Posterior cingulate gyrus (tissue), 11 donors: Measurements from ENCODE around the gene GZMB.
"Not testable (repeated sequence)": the region's sequence is repeated elsewhere in the genome, so short reads cannot be mapped to it uniquely, and the experiment has no call there.

Experiments used
- DNase-seq, 10 donors: peaks; one replicate each; pipeline versions ENCODE4 v3.0.0 to v3.0.0-alpha.2; 2020 to 2021; ENCODE audit warnings: mixed read lengths in 3 of 10
- intact Hi-C: fragments of 100-400 bp; cut with DNase I; formaldehyde crosslinking; loops from one replicate; pipeline ENCODE4 v1.15.1; 2023

The GZMB gene

GRCh38 chr14:24632336-24632735 lies 1.7 kb downstream of the GZMB start:
- no peak for DNase-seq
- intact Hi-C loops, result no loop called here

- peak in 1 of 10 donors; percentile 60 for DNase-seq
- intact Hi-C loops, result no loop called here
Measured at GRCh38 chr14:24631749-24632335, 2.1 kb downstream of the GZMB start.

GRCh38 chr14:24630872-24631477 lies 3.0 kb downstream of the GZMB start:
- intact Hi-C loops, result no loop called here
- peak in 1 of 10 donors; percentile 67 for DNase-seq

GRCh38 chr14:24630087-24630871 lies 3.7 kb downstream of the GZMB start:
- intact Hi-C loops, result no loop called here
- DNase-seq, result peak in 1 of 10 donors; percentile 55

- intact Hi-C loops, result no loop called here
- no peak for DNase-seq
Measured at GRCh38 chr14:24629521-24629920, 4.5 kb downstream of the GZMB start.

GRCh38 chr14:24613747-24614146 lies 20.2 kb downstream of the GZMB start:
- intact Hi-C loops, result no loop called here
- DNase-seq, result no peak

DNA sequence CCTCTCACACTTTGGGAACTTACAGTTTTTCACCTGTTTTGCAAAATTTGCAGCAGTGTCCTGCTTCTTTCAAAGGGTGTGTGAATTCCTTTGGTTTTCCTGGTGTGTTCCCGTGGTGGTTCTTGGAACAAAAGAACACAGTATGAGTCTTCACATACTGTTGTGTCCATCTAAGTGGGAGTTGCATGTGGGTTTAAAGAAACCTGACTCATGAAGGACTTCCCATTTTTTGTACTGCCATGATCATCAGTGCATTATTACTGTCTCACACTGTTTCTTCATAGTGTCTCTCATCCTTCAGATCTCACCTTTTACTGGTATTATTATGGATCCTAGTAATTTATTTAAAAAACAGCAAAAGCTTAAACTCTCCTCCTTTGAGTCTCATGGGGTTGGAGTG lies 20.7 kb downstream of the GZMB start:
- intact Hi-C loops, result no loop called here
- no peak for DNase-seq

GRCh38 chr14:24612196-24612595 lies 21.8 kb downstream of the GZMB start:
- DNase-seq, result no peak
- intact Hi-C loops, result no loop called here

DNA sequence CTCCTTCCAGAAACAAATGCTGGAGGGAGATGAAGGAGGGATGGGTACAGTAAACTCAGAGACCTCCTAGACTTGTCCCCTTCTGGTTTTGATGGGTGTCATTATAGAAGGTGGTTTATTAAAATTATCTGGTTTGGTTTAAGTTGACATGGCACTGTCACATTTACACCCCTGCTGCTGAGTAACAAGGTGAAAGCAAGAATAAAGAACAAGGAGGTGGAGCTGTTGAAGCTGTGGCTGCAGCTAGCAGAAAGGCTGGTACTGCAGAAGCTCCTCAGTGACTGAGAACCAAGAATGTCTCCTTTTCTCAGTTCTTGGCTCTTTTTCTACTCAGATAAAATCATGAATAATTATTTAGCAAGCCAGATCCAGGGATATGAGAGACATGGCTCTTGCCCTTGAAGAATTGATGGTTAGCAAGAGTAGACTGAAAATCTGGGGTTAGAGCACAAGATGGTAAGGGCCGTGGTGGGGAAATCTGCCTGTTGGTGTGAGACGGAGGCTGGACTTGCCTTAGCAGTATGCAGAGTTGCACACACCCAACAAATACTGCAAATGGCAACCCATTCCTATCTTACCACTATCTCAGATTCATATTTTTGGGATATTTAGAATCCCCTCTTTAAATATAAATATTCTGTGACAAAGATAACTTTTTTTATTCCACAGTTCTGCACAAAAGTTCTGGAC lies 24.2 kb downstream of the GZMB start, which contains the start of gene GZMH:
TSS of gene GZMH (minus strand) at position 31 of the 690 bp plus-strand sequence. CDS start 72 bp downstream, outside the sequence.
- no peak for DNase-seq
- intact Hi-C loops, result no loop called here

GRCh38 chr14:24607635-24608514 lies 26.1 kb downstream of the GZMB start:
- DNase-seq, result no peak
- intact Hi-C loops, result no loop called here

DNA sequence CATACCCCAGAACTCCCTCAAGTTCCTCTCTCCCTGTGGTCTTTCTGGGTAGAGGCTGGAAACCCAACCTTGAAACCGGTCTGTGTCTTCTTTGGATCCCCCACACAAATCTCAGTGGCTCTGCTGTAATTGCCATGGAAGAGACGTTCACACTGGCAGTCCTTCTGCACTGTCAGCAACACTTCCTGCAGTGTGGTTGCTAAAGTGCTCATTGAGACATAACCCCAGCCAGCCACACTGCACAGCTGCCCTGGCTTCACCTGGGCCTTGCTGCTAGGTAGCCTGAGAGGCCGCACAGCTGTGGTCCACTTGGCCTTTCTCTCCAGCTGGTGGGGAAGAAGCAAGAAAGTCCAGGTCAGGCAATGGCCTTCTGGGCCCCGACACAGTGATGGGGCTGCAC lies 26.9 kb downstream of the GZMB start:
- no peak for DNase-seq
- intact Hi-C loops, result no loop called here

DNA sequence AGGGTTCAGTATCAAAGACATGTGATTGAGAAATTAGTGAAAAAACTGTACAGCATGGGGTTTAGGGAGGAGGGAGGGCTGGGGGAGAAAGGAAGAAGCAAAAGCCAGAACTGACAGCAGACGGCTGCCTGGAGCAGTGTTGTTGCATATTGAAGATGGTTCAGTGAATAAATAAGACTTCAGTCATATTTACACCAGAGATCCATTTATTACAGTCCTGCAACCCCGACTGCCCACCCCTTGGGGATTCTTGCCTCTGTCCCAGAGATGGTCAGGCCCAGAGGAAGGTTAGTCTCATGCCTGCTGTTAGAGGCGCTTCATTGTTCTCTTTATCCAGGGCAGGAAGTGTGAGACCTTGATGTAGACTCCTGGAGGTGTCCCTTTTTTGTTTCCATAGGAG lies 27.7 kb downstream of the GZMB start:
- DNase-seq, result no peak
- intact Hi-C loops, result no loop called here

- peak in 1 of 10 donors; percentile 63 for DNase-seq
- intact Hi-C loops, result no loop called here
Measured at GRCh38 chr14:24605435-24606190, 28.4 kb downstream of the GZMB start.

DNA sequence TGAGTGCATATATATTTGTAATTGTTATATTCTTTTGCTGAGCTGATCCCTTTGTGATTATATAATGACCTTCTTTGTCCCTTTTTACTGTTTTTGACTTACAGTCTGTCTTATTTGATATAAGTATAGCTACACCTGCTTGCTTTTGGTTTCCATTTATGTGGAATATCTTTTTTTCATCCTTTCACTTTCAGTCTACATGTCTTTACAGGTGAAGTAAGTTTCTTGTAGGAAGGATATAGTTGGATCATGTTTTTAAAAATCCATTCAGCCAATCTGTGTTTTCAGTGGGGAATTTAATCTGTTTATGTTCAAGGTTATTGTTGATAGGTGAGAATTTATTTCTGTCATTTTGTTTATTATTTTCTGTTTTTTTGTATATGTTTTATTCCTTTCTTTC lies 36.6 kb downstream of the GZMB start:
- DNase-seq, result no peak
- intact Hi-C loops, result no loop called here

DNA sequence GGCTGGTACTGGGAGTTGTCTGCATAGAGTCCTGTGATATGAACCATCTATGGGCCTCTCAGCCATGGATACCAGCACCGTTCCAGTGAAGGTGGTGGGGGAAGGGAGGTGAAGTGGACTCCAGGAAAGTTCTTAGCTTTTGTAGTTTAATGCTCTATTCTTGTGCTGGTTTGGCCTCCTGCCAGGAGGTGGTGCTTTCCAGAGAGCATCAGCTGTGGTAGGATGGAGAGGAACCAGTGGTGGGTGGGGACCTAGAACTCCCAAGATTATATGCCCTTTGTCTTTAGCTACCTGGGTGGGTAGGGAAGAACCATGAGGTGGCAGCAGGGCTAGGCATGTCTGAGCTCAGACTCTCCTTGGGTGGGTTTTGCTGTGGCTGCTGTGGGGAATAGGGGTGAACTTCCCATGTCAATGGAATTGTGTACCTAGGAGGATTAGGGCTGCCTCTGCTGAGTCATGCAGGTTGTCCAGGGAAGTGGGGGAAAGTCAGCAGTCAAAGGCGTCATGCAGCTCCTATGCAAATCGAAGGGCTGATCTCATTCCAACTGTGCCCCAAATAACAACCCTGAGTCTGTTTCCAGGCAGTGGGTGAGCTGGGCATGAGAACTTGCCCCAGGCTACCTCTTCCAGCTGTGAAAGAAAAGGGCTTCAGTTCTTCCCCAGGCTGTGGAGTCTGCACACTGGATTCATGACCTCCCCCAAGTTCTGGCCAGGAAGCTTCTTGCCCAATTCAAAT lies 38.7 kb downstream of the GZMB start:
- intact Hi-C loops, result no loop called here
- DNase-seq, result peak in 1 of 10 donors; percentile 20

GRCh38 chr14:24591004-24591403 lies 43.0 kb downstream of the GZMB start:
- intact Hi-C loops, DNase-seq: not testable (repeated sequence)

DNA sequence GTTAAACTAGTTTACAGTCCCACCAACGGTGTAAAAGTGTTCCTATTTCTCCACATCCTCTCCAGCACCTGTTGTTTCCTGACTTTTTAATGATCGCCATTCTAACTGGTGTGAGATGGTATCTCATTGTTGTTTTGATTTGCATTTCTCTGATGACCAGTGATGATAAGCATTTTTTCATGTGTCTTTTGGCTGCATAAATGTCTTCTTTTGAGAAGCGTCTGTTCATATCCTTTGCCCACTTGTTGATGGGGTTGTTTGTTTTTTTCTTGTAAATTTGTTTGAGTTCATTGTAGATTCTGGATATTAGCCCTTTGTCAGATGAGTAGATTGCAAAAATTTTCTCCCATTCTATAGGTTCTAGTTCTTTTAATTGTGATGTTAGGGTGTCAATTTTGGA lies 49.6 kb downstream of the GZMB start:
- intact Hi-C loops, DNase-seq: not testable (repeated sequence)
